Endothelial cell of umbilical vein (primary cell): ENCODE data around the gene STOML1.

Experiments
- EZH2 ChIP-seq: IDR thresholded peaks from 2 replicates; pipeline ENCODE4 v1.6.1; 2012; ENCODE audit warnings: borderline replicate concordance, low read depth, mild to moderate bottlenecking, moderate library complexity, low read length, inconsistent platforms; ENCODE audit not compliant: severe bottlenecking
- FOS ChIP-seq: IDR thresholded peaks from 2 replicates; pipeline ENCODE4 v1.6.1; 2011; ENCODE audit warnings: mild to moderate bottlenecking, low read length, moderate library complexity, borderline replicate concordance; ENCODE audit not compliant: insufficient read depth
- GATA2 ChIP-seq: IDR thresholded peaks from 2 replicates; pipeline ENCODE4 v1.7.0; 2011; ENCODE audit warnings: low read depth, mild to moderate bottlenecking, moderate library complexity, mixed read lengths, low read length; ENCODE audit not compliant: insufficient read length, insufficient read depth
- JUN ChIP-seq: IDR thresholded peaks from 2 replicates; pipeline ENCODE4 v1.6.1; 2011; ENCODE audit warnings: borderline replicate concordance, low read depth; ENCODE audit not compliant: insufficient read length, insufficient read depth
- POLR2A ChIP-seq: IDR thresholded peaks from 2 replicates; pipeline ENCODE4 v1.6.1; 2012; ENCODE audit warnings: low read depth, mild to moderate bottlenecking, control low read depth, low read length
- POLR2AphosphoS5 ChIP-seq: IDR thresholded peaks from 2 replicates; pipeline ENCODE4 v1.6.1; 2012; ENCODE audit warnings: low read depth, mild to moderate bottlenecking, control low read depth, low read length, moderate library complexity; ENCODE audit not compliant: insufficient read depth
- TF ChIP-seq, protein P1 (sequence below), 2 donors: IDR thresholded peaks; 1 replicate in 1 of 2; 2 replicates in 1 of 2; pipeline ENCODE4 v1.5.1; 2011; ENCODE audit warnings: low read length in 2 of 2, mild to moderate bottlenecking in 2 of 2, moderate library complexity in 2 of 2, control low read depth in 1 of 2, inconsistent platforms in 1 of 2, low read depth in 1 of 2; ENCODE audit not compliant: insufficient read depth in 1 of 2; ENCODE audit errors: extremely low read depth in 1 of 2

DNA sequence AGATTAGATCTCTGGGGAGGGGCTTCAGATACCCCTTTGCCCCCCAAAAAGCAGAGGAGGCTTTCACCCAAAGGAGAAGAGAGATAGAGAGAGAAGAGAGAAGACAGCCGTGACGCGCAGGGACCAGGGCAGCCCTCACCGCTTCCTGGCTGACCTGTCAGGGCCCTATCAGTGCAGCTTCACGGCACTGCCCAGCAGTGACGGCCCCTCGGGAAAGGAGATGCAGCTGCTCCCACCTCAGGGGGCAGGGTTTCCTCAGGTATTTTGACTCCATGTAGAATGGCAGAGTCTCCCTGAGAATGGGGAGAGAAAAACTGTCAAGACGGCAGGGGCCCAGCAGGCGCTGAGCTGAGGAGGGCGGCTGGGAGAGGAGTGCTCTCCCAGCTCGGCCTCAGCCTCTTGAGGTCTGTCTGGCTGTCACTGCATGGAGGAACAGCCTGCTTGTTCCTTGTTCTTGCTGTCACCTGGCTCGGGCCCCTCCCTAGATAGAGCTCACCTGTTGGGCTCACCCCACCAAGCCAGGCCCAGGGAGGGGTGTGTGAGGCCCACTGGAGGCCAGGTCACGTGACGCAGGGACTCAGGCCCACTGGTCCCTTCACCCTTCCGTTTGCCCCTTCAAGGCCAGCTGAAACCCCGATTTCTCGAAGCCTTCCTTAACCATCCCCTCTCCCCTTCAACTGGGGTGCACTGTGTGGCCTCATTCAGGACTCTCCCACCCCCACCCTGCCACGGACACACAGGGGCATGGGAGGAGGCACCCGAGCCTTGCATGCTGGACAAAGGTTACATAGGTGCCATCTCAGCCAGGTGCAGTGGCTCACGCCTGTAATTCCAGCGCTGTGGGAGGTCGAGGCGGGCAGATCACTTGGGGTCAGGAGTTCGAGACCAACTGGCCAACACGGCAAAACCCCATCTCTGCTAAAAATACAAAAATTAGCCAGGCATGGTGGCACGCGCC lies 37.6 kb downstream of the STOML1 start:
- TF ChIP-seq JUN (no peak), POLR2AphosphoS5 (no peak), POLR2A (no peak), EZH2 (no peak), FOS (no peak), GATA2 (no peak)
- TF ChIP-seq, protein P1, sequence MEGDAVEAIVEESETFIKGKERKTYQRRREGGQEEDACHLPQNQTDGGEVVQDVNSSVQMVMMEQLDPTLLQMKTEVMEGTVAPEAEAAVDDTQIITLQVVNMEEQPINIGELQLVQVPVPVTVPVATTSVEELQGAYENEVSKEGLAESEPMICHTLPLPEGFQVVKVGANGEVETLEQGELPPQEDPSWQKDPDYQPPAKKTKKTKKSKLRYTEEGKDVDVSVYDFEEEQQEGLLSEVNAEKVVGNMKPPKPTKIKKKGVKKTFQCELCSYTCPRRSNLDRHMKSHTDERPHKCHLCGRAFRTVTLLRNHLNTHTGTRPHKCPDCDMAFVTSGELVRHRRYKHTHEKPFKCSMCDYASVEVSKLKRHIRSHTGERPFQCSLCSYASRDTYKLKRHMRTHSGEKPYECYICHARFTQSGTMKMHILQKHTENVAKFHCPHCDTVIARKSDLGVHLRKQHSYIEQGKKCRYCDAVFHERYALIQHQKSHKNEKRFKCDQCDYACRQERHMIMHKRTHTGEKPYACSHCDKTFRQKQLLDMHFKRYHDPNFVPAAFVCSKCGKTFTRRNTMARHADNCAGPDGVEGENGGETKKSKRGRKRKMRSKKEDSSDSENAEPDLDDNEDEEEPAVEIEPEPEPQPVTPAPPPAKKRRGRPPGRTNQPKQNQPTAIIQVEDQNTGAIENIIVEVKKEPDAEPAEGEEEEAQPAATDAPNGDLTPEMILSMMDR (IDR thresholded peaks at IDR 0.05; ENCODE audit: extremely low read depth in 1 of 2, insufficient read depth in 1 of 2, low read depth in 1 of 2, low read length in 2 of 2): no peak
